ENCODE measurements around the gene MLLT11. TPM values are rescaled to one million over a fixed set of nuclear protein-coding genes. Genes with fewer than 3 reads are reported as not detected.

The MLLT11 gene
- total and polyA plus RNA-seq, 10 of the 15 experiments (the other 5 are each of a cell fraction or from before 2014, with no cell fraction given) = 6.2 to 27.3 (median 9.2) TPM

DNA sequence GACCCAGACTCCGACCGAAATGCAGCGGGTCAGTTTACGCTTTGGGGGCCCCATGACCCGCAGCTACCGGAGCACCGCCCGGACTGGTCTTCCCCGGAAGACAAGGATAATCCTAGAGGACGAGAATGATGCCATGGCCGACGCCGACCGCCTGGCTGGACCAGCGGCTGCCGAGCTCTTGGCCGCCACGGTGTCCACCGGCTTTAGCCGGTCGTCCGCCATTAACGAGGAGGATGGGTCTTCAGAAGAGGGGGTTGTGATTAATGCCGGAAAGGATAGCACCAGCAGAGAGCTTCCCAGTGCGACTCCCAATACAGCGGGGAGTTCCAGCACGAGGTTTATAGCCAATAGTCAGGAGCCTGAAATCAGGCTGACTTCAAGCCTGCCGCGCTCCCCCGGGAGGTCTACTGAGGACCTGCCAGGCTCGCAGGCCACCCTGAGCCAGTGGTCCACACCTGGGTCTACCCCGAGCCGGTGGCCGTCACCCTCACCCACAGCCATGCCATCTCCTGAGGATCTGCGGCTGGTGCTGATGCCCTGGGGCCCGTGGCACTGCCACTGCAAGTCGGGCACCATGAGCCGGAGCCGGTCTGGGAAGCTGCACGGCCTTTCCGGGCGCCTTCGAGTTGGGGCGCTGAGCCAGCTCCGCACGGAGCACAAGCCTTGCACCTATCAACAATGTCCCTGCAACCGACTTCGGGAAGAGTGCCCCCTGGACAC is 12.1 kb upstream of the MLLT11 start (continued):
- TF ChIP-seq BMI1 (IDR thresholded peaks at IDR 0.05; ENCODE audit: borderline replicate concordance) (no peak), EGR1 (IDR thresholded peaks at IDR 0.05; ENCODE audit: borderline replicate concordance in 1 of 2, low read depth in 2 of 2, low read length in 2 of 2) (0 out of 3 replicates have a peak, but pooled peaks of 1 of the 2 experiments have one; percentile 10), CHD2 (IDR thresholded peaks at IDR 0.05; ENCODE audit: borderline replicate concordance, low read depth, low read length) (no peak), SUPT20H (IDR thresholded peaks at IDR 0.05; ENCODE audit: borderline replicate concordance, control insufficient read depth, low read depth, low read length) (no peak), HCFC1 (IDR thresholded peaks at IDR 0.05; ENCODE audit: low read length) (no peak), HDAC6 (IDR thresholded peaks at IDR 0.05; ENCODE audit: unreplicated experiment) (no peak), SMAD1 (IDR thresholded peaks at IDR 0.05; ENCODE audit: low read depth, partially characterized antibody) (no peak), PAX8 (IDR thresholded peaks at IDR 0.05) (no peak), ESRRA (IDR thresholded peaks at IDR 0.05; ENCODE audit: low read length) (no peak), ZNF274 (IDR thresholded peaks at IDR 0.05; ENCODE audit: insufficient read depth, insufficient read length) (no peak), TBL1XR1 (IDR thresholded peaks at IDR 0.05; ENCODE audit: low read depth, low read length) (no peak), TCF3 (IDR thresholded peaks at IDR 0.05; ENCODE audit: borderline replicate concordance, insufficient read depth, low read depth, low read length) (no peak), RBBP5 (conservative IDR thresholded peaks at IDR 0.05) (no peak)
- TF ChIP-seq, protein P1, sequence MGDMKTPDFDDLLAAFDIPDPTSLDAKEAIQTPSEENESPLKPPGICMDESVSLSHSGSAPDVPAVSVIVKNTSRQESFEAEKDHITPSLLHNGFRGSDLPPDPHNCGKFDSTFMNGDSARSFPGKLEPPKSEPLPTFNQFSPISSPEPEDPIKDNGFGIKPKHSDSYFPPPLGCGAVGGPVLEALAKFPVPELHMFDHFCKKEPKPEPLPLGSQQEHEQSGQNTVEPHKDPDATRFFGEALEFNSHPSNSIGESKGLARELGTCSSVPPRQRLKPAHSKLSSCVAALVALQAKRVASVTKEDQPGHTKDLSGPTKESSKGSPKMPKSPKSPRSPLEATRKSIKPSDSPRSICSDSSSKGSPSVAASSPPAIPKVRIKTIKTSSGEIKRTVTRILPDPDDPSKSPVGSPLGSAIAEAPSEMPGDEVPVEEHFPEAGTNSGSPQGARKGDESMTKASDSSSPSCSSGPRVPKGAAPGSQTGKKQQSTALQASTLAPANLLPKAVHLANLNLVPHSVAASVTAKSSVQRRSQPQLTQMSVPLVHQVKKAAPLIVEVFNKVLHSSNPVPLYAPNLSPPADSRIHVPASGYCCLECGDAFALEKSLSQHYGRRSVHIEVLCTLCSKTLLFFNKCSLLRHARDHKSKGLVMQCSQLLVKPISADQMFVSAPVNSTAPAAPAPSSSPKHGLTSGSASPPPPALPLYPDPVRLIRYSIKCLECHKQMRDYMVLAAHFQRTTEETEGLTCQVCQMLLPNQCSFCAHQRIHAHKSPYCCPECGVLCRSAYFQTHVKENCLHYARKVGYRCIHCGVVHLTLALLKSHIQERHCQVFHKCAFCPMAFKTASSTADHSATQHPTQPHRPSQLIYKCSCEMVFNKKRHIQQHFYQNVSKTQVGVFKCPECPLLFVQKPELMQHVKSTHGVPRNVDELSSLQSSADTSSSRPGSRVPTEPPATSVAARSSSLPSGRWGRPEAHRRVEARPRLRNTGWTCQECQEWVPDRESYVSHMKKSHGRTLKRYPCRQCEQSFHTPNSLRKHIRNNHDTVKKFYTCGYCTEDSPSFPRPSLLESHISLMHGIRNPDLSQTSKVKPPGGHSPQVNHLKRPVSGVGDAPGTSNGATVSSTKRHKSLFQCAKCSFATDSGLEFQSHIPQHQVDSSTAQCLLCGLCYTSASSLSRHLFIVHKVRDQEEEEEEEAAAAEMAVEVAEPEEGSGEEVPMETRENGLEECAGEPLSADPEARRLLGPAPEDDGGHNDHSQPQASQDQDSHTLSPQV (IDR thresholded peaks at IDR 0.05) = no peak
- TF ChIP-seq, protein P2, sequence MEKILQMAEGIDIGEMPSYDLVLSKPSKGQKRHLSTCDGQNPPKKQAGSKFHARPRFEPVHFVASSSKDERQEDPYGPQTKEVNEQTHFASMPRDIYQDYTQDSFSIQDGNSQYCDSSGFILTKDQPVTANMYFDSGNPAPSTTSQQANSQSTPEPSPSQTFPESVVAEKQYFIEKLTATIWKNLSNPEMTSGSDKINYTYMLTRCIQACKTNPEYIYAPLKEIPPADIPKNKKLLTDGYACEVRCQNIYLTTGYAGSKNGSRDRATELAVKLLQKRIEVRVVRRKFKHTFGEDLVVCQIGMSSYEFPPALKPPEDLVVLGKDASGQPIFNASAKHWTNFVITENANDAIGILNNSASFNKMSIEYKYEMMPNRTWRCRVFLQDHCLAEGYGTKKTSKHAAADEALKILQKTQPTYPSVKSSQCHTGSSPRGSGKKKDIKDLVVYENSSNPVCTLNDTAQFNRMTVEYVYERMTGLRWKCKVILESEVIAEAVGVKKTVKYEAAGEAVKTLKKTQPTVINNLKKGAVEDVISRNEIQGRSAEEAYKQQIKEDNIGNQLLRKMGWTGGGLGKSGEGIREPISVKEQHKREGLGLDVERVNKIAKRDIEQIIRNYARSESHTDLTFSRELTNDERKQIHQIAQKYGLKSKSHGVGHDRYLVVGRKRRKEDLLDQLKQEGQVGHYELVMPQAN (conservative IDR thresholded peaks at IDR 0.05) = no peak
- TF ChIP-seq, protein P3, sequence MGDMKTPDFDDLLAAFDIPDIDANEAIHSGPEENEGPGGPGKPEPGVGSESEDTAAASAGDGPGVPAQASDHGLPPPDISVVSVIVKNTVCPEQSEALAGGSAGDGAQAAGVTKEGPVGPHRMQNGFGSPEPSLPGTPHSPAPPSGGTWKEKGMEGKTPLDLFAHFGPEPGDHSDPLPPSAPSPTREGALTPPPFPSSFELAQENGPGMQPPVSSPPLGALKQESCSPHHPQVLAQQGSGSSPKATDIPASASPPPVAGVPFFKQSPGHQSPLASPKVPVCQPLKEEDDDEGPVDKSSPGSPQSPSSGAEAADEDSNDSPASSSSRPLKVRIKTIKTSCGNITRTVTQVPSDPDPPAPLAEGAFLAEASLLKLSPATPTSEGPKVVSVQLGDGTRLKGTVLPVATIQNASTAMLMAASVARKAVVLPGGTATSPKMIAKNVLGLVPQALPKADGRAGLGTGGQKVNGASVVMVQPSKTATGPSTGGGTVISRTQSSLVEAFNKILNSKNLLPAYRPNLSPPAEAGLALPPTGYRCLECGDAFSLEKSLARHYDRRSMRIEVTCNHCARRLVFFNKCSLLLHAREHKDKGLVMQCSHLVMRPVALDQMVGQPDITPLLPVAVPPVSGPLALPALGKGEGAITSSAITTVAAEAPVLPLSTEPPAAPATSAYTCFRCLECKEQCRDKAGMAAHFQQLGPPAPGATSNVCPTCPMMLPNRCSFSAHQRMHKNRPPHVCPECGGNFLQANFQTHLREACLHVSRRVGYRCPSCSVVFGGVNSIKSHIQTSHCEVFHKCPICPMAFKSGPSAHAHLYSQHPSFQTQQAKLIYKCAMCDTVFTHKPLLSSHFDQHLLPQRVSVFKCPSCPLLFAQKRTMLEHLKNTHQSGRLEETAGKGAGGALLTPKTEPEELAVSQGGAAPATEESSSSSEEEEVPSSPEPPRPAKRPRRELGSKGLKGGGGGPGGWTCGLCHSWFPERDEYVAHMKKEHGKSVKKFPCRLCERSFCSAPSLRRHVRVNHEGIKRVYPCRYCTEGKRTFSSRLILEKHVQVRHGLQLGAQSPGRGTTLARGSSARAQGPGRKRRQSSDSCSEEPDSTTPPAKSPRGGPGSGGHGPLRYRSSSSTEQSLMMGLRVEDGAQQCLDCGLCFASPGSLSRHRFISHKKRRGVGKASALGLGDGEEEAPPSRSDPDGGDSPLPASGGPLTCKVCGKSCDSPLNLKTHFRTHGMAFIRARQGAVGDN (IDR thresholded peaks at IDR 0.05) = peak; percentile 40
- TF ChIP-seq, protein P4, sequence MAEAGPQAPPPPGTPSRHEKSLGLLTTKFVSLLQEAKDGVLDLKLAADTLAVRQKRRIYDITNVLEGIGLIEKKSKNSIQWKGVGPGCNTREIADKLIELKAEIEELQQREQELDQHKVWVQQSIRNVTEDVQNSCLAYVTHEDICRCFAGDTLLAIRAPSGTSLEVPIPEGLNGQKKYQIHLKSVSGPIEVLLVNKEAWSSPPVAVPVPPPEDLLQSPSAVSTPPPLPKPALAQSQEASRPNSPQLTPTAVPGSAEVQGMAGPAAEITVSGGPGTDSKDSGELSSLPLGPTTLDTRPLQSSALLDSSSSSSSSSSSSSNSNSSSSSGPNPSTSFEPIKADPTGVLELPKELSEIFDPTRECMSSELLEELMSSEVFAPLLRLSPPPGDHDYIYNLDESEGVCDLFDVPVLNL (IDR thresholded peaks at IDR 0.05; ENCODE audit: low read depth, low read length) = no peak; the same call in 1 of the 2 replicates
- TF ChIP-seq, protein P5, sequence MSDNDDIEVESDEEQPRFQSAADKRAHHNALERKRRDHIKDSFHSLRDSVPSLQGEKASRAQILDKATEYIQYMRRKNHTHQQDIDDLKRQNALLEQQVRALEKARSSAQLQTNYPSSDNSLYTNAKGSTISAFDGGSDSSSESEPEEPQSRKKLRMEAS (IDR thresholded peaks at IDR 0.05; ENCODE audit: low read depth, low read length) = no peak; the same call in 1 of the 2 replicates

Data from GM12878 (cell line).